PFSK-1 (cell line): Measurements from ENCODE around the gene ACTN4.

ENCODE experiments used
- POLR2AphosphoS5 ChIP-seq: IDR thresholded peaks from 2 replicates; pipeline ENCODE4 v1.6.1; 2012; ENCODE audit warnings: low read depth, mild to moderate bottlenecking, control low read depth, low read length, moderate library complexity
- TF ChIP-seq, protein P1 (sequence below), 2 experiments: IDR thresholded peaks; 2 replicates each; pipeline versions ENCODE4 v1.6.1 to v1.8.0; 2011 to 2012; ENCODE audit warnings: low read depth in 2 of 2, low read length in 2 of 2, control low read depth in 1 of 2, inconsistent platforms in 1 of 2, mild to moderate bottlenecking in 1 of 2, moderate library complexity in 1 of 2; ENCODE audit not compliant: insufficient read depth in 1 of 2

DNA sequence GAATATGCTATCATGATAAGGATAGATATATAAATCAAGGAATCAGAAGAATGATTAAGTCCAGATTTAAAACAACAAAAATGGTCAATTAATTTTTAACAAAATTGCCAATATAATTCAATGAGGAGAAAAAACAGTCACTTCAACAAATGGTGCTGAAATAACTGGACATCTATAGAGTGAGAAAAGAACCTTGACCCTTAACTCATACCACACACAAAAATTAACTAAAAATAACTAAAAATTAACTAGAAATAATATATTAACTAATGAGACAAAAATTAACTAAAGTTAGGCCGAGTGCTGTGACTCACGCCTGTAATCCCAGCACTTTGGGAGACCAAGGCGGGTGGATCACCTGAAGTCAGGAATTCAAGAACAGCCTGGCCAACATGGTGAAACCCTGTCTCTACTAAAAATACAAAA, 116.4 kb downstream of the ACTN4 start:
- TF ChIP-seq, protein P1, sequence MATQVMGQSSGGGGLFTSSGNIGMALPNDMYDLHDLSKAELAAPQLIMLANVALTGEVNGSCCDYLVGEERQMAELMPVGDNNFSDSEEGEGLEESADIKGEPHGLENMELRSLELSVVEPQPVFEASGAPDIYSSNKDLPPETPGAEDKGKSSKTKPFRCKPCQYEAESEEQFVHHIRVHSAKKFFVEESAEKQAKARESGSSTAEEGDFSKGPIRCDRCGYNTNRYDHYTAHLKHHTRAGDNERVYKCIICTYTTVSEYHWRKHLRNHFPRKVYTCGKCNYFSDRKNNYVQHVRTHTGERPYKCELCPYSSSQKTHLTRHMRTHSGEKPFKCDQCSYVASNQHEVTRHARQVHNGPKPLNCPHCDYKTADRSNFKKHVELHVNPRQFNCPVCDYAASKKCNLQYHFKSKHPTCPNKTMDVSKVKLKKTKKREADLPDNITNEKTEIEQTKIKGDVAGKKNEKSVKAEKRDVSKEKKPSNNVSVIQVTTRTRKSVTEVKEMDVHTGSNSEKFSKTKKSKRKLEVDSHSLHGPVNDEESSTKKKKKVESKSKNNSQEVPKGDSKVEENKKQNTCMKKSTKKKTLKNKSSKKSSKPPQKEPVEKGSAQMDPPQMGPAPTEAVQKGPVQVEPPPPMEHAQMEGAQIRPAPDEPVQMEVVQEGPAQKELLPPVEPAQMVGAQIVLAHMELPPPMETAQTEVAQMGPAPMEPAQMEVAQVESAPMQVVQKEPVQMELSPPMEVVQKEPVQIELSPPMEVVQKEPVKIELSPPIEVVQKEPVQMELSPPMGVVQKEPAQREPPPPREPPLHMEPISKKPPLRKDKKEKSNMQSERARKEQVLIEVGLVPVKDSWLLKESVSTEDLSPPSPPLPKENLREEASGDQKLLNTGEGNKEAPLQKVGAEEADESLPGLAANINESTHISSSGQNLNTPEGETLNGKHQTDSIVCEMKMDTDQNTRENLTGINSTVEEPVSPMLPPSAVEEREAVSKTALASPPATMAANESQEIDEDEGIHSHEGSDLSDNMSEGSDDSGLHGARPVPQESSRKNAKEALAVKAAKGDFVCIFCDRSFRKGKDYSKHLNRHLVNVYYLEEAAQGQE (IDR thresholded peaks at IDR 0.05; ENCODE audit: insufficient read depth in 1 of 2, low read depth in 2 of 2, low read length in 2 of 2): no peak
- TF ChIP-seq POLR2AphosphoS5: no peak
